Ovary (tissue), 9 donors: Measurements from ENCODE around the gene JAM3. TPM values are rescaled to one million over a fixed set of nuclear protein-coding genes. Genes with fewer than 3 reads are reported as not detected.

Experiments
- DNase-seq, 5 donors: peaks; one replicate each; pipeline ENCODE4 v3.0.0-alpha.2; 2019 to 2020
- H3K27ac ChIP-seq, 2 donors: fragments of 200-600 bp; one replicate each; pipeline versions ENCODE4 v1.5.1 to v1.8.0; 2019 to 2022
- H3K27me3 ChIP-seq: fragments of 200-600 bp; one replicate; pipeline ENCODE4 v1.8.0; 2022
- H3K36me3 ChIP-seq: fragments of 200-600 bp; sonication (generic); one replicate; pipeline ENCODE4 v1.5.1; 2019
- H3K4me1 ChIP-seq: one replicate; pipeline ENCODE4 v1.8.1; 2013; ENCODE audit warnings: mild to moderate bottlenecking, moderate library complexity; ENCODE audit not compliant: insufficient read depth
- H3K4me3 ChIP-seq: fragments of 200-600 bp; sonication (generic); one replicate; pipeline ENCODE4 v1.5.1; 2017
- H3K9me3 ChIP-seq, 2 donors: fragments of 200-600 bp in 1 of 2; sonication (generic) in 1 of 2; one replicate each; pipeline versions ENCODE4 v1.5.1 to v1.8.1; 2013 to 2019; ENCODE audit warnings: mild to moderate bottlenecking in 1 of 2, moderate library complexity in 1 of 2
- EP300 ChIP-seq: sonication (generic); formaldehyde crosslinking; IDR thresholded peaks from one replicate; pipeline ENCODE4 v1.6.1; 2017; ENCODE audit warnings: antibody characterized with exemption
- POLR2A ChIP-seq: fragments of 450-650 bp; IDR thresholded peaks from one replicate; pipeline ENCODE4 v1.6.1; 2017; ENCODE audit warnings: antibody characterized with exemption, mild to moderate bottlenecking, moderate library complexity
- WGBS, 3 donors: extraction: QIAGEN DNeasy Blood & Tissue Kit in 1 of 3; methylation state at CpG; one replicate each; pipeline versions ENCODE4 v1.1.5 to v1.1.7; 2013 to 2017; 5-methylcytosine and 5-hydroxymethylcytosine counted together
- intact Hi-C, 4 donors: fragments of 100-400 bp; cut with DNase I; formaldehyde crosslinking; loops; one replicate each; pipeline versions ENCODE4 v1.11.0 to v1.15.1; 2022 to 2023
- polyA plus RNA-seq, 2 donors: library from polyadenylated mRNA; stranded (reverse); fragments of 200-250 nt in 1 of 2; fragments of 350-450 nt in 1 of 2; fragmentation: Illumina TruSeq in 1 of 2; extraction: RNeasy Lipid Tissue Mini Kit (QIAGEN cat#74804) in 1 of 2; gene quantifications; one replicate each; pipeline ENCODE4 v1.2.3, GENCODE V29; 2013 to 2014
- total RNA-seq, 7 donors: library from RNA; depleted of rRNA in 2 of 7; stranded (reverse); fragments of >200 nt in 2 of 7; fragmentation: NEBNext Ultra II Directional in 3 of 7; extraction: Animal tissue kit (Norgen Biotek cat#: 25700) in 3 of 7; gene quantifications; one replicate each; pipeline versions ENCODE4 v1.1.0 to v1.2.4, GENCODE V29; 2016 to 2023
- TF ChIP-seq, protein P1 (sequence below), 3 donors: fragments of 450-650 bp in 2 of 3; fragments of 200-600 bp in 1 of 3; IDR thresholded peaks; one replicate each; pipeline versions ENCODE4 v1.5.1 to v1.8.0; 2016 to 2022; ENCODE audit warnings: antibody characterized with exemption in 3 of 3, mild to moderate bottlenecking in 1 of 3
- donor health status: DM: no; HTN: no; CAD: no; lungs with moderate emphysema.
- donor health status: DM: no; HTN: no; CAD: no.
- donor health status: Bipolar disorder and iron deficiency.
- donor health status: DM: yes; HTN: yes; CAD: no.
- donor health status: DM: no; HTN: no; CAD: no.
- donor health status: DM: yes; HTN: yes; CAD: no.

The JAM3 gene
- total and polyA plus RNA-seq, 9 donors: 32.5 to 95.0 (median 72.3) TPM

DNA sequence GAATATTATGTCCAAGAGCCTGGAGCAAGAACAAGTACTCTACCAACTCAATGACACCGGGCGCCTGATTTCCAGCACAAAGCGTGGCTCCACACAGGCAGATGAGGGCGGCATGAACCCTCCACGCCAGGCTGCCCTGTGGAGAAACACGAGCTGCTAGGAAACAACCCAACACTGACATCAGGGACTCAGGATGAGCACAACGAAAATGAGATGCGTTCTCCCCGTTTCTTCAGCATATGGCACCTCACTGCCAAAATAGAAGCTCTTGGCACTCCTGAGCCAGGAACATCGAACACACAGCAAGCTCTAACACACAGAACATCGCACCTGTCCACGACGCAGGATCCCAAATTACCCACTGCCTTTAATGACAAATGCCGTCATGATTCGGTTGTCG, 86.6 kb downstream of the JAM3 start:
- H3K4me1 ChIP-seq: no peaks in the 10 kb centered on the region
- intact Hi-C loops: no loop called here
- H3K27me3 ChIP-seq: no peaks in the 10 kb centered on the region
- H3K27ac ChIP-seq: no peak overlapping the region
- H3K4me3 ChIP-seq: no peak overlapping the region
- DNase-seq: no peak
- WGBS, 3 donors: 86 to 92% (median 87%) methylated on average over 16 of the region's 16 CpGs
- H3K36me3 ChIP-seq: no peaks in the 10 kb centered on the region
- no peaks in the 10 kb centered on the region for H3K9me3 ChIP-seq
- TF ChIP-seq EP300: no peak
- no peak for TF ChIP-seq POLR2A
- TF ChIP-seq, protein P1, sequence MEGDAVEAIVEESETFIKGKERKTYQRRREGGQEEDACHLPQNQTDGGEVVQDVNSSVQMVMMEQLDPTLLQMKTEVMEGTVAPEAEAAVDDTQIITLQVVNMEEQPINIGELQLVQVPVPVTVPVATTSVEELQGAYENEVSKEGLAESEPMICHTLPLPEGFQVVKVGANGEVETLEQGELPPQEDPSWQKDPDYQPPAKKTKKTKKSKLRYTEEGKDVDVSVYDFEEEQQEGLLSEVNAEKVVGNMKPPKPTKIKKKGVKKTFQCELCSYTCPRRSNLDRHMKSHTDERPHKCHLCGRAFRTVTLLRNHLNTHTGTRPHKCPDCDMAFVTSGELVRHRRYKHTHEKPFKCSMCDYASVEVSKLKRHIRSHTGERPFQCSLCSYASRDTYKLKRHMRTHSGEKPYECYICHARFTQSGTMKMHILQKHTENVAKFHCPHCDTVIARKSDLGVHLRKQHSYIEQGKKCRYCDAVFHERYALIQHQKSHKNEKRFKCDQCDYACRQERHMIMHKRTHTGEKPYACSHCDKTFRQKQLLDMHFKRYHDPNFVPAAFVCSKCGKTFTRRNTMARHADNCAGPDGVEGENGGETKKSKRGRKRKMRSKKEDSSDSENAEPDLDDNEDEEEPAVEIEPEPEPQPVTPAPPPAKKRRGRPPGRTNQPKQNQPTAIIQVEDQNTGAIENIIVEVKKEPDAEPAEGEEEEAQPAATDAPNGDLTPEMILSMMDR (IDR thresholded peaks at IDR 0.05): no peak

DNA sequence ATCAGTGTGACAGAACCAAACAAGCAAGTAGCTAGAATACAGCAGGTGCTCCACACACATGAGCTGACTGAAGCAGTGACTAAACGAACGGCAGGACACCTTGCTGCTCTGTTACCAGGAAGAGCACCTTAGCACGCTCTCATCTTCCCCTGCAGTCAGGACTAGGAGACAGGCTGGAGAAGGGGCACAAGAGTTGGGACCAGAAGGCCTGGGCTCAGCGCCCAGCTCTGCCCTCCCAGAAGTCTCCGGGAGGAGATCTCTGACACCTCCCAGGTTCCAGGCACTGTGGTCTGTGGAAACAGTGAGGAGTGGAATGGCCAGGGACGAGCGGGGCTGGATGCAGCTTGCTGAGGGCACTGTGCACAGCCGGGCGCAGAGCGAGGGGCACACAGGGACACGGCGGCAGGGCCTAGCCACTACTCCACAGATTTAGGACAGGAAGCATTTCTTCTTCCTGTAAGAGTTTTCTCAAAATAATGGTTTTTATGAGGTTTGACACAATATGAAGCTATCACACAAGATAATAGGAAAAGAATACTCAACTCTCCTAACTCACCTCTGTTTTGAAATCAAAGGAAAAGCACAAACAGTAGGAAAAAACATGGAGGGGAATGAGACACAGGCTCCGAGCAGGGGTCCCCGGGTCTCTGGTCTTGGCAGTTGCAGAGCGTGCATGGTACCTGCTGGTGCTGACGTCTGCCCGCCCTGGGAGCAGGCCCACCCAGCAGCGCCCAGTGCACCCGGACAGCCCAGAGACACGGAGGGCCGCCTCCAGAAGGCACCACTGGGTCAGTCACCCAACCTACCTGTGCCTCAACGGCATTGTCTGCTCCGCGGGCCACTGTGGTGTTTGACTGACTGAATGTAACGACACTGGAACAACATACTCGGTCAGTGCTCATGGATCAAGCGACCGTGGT, 87.3 kb downstream of the JAM3 start:
- WGBS, 3 donors: 91 to 93% (median 93%) methylated on average over 28 of the region's 28 CpGs
- H3K27ac ChIP-seq: no peak overlapping the region
- no peaks in the 10 kb centered on the region for H3K36me3 ChIP-seq
- H3K9me3 ChIP-seq: no peaks in the 10 kb centered on the region
- TF ChIP-seq, protein P1 (IDR thresholded peaks at IDR 0.05): no peak
- no peak for TF ChIP-seq POLR2A
- no peak for TF ChIP-seq EP300
- H3K4me1 ChIP-seq: no peaks in the 10 kb centered on the region
- H3K4me3 ChIP-seq: no peak overlapping the region
- no peaks in the 10 kb centered on the region for H3K27me3 ChIP-seq
- intact Hi-C loops: no loop called here
- DNase-seq: no peak

DNA sequence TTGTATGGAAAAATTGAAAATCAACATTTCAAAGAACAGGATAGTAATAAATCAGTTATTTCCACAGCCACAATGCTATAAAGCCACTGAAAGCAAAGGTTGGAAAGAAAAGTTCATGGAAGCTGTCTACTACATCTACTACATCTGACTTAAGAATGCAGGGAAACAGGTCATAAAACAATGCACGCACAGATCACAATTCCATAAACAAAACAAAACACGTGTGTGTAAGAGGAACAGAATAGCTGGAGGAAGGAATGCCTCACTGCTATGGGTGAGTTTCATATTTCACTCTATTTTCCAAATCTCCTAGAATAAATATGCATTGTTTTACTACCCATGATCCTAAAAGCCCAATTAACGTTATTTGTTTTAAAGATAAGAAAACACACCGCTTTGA, 88.6 kb downstream of the JAM3 start:
- DNase-seq: no peak

DNA sequence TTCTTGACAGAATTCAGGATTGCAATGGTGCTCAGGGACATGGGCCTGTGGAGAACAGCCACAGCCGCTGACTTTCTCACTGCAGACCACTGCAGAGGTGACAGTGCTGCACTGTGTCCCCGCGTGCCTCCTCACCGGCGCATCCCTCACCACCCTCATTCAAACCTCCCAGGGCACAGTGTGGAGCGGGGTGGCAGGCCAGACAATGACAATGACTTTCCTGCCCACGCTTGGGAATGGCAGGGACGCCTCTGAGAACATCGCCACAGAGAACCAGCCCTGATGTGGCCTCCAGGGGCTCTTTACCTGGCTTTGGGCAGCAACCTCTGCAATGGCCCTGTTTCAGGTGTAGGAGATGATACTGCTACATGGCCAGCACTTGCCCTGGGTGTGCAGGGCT, 89.2 kb downstream of the JAM3 start:
- intact Hi-C loops: no loop called here
- 93 to 97% (median 95%) methylated on average over 8 to 9 of the region's 9 CpGs for WGBS, 3 donors
- no peak overlapping the region for H3K27ac ChIP-seq
- no peak overlapping the region for H3K4me3 ChIP-seq
- H3K36me3 ChIP-seq: no peaks in the 10 kb centered on the region
- H3K9me3 ChIP-seq: no peaks in the 10 kb centered on the region
- H3K4me1 ChIP-seq: no peaks in the 10 kb centered on the region
- TF ChIP-seq POLR2A: no peak
- TF ChIP-seq, protein P1 (IDR thresholded peaks at IDR 0.05): no peak
- TF ChIP-seq EP300: no peak
- H3K27me3 ChIP-seq: no peaks in the 10 kb centered on the region
- DNase-seq: no peak

More for the DNA sequence above, 88.6 kb downstream of the JAM3 start:
- intact Hi-C loops: no loop called here
- Histone ChIP-seq H3K36me3 (no peaks in the 10 kb centered on the region), H3K4me3 (no peak overlapping the region), H3K9me3 (no peaks in the 10 kb centered on the region), H3K4me1 (no peaks in the 10 kb centered on the region), H3K27me3 (no peaks in the 10 kb centered on the region), H3K27ac (no peak overlapping the region)
- TF ChIP-seq, protein P1 (IDR thresholded peaks at IDR 0.05): no peak
- TF ChIP-seq POLR2A: no peak
- no peak for TF ChIP-seq EP300
- WGBS, 3 donors: 16 to 39% (median 17%) methylated on average over 4 of the region's 4 CpGs
